Measurements from ENCODE around the gene CCNF.
A peak's percentile ranks its signal among the peaks of the same experiment; 100 is the strongest.

Gene CCNF

DNA sequence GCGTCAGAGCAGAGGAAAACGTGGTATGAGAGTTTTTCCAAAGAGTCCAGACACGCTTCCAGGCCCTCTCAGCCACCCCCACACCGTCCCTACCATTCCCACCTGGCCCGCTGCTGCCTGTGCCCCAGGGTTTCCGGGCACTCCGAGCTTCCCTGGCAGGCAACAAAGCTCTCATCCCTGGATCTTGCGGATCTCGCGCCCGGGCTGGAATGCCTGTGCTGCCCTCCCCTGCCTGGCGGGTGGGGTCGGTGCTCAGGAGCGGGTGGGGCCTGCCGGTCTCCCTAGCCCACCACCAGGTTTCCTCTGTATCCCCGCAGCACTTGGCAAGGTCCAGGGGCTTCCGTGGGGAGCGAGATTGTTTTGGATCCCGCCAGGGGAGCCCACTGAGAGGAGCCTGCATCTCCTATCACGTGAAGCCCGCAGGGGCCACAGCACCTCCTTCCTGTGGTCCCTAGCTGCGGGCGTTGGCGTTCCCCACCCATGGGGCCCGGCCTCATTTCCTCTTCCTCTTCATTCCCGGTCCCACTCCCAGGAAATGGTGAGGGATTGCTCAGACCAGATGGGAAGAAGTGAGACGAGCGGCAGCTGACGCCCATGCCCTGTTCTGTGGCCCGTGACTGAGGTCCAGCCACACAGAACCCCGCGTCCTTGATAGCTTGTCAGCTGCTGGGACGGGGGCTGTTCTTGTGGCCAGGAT lies 56.7 kb downstream of the CCNF start:
- DNase-seq (ENCODE audit: low read depth in 2 of 2) = no peak

- DNase-seq (ENCODE audit: low read depth in 2 of 2) = peak; percentile 52 to 56
Observed at GRCh38 chr16:2486645-2487516, 57.6 kb downstream of the CCNF start.

DNA sequence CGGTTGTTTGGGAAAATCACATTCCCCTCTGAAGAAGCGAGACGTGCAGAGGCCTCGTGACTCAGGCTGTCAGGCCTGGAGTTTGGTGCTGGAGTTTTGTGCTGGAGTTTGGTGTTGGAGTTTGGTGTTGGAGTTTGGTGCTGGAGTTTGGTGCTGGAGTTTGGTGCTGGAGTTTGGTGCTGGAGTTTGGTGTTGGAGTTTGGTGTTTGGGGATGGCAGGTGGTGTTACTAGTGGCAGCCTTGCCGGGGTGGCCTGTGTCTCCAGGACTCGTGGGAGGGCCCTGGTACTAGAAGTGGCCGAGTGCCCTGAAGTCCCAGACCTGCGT lies 58.2 kb downstream of the CCNF start:
- DNase-seq (ENCODE audit: low read depth in 2 of 2) = no peak

- no peak for DNase-seq (ENCODE audit: low read depth in 2 of 2)
Observed at GRCh38 chr16:2487903-2488531, 58.8 kb downstream of the CCNF start.

GRCh38 chr16:2489581-2489980 lies 60.3 kb downstream of the CCNF start:
- no peak for DNase-seq (ENCODE audit: low read depth in 2 of 2)

DNA sequence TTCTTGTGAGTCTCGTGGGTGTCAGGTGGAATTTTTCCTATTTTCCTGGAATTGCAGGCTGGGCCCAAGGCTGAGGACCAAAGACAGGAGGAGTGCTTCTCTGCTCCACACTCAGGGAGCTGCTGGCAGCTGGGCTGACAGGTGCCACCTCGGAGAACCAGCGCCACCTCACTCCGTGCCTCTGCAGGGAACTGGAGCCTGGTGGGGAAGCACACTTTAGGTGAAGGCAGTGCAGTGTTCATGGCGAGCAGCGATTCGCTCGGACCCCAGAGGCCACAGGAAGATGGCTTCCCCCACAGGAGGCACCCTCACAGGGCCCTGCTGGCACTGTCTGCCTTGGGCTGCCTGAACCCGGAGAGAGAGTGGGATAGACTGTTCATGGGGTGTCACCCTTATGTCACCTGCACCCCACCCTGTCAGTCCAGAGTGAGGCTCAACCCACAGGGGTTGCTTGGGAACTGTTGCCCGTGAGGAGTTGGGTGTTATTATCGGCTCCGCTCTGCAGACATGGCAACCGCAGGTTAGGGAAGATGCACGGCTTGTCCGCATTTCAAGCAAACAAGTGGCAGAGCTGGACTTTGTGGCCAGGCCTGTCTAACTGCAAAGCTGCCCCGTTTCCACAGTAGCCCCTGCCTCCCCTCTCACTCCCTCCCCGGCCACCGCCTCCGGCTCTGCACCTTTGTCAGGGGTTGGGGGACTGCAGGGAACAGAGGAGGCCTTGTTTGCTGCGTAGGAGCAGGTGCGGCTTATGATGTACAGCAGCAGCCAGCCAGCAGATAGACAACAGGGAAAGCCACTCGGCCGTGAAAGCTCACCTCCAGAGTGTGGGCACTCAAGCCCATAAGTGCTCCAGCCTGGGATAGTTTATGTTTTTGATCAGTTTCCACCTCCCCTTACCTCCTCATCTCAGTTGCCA lies 61.2 kb downstream of the CCNF start:
- no peak for DNase-seq (ENCODE audit: low read depth in 2 of 2)

DNA sequence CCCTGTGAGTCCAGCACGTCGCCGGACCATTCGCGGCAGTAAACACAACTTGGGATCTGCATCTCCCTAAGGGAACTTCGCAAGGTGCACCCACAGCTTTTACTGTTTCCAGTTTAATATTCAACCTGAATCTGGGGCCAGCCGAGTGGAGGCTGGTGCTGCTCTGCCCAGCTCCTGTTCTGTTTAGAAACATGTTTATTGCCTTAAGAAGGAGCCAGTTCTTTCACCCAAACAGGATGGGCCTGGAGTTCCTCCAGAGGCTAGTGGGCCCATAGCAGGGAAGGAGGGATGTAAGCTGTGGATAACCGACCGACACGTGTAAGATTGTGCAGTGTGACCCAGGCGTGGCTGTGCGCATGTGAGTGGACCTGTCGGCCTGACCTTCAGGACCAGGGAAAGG lies 63.0 kb downstream of the CCNF start:
- DNase-seq (ENCODE audit: low read depth in 2 of 2) = no peak

- no peak for DNase-seq (ENCODE audit: low read depth in 2 of 2)
Observed at GRCh38 chr16:2493605-2494004, 64.4 kb downstream of the CCNF start.

- DNase-seq (ENCODE audit: low read depth in 2 of 2) = no peak
Observed at GRCh38 chr16:2494616-2495015, 65.4 kb downstream of the CCNF start.

GRCh38 chr16:2495041-2495440 lies 65.8 kb downstream of the CCNF start:
- DNase-seq (ENCODE audit: low read depth in 2 of 2) = no peak

- no peak for DNase-seq (ENCODE audit: low read depth in 2 of 2)
Observed at GRCh38 chr16:2496223-2497115, 67.2 kb downstream of the CCNF start.

GRCh38 chr16:2497116-2497630 lies 67.9 kb downstream of the CCNF start:
- no peak for DNase-seq (ENCODE audit: low read depth in 2 of 2)

GRCh38 chr16:2497695-2498484 lies 68.6 kb downstream of the CCNF start:
- no peak for DNase-seq (ENCODE audit: low read depth in 2 of 2)

DNA sequence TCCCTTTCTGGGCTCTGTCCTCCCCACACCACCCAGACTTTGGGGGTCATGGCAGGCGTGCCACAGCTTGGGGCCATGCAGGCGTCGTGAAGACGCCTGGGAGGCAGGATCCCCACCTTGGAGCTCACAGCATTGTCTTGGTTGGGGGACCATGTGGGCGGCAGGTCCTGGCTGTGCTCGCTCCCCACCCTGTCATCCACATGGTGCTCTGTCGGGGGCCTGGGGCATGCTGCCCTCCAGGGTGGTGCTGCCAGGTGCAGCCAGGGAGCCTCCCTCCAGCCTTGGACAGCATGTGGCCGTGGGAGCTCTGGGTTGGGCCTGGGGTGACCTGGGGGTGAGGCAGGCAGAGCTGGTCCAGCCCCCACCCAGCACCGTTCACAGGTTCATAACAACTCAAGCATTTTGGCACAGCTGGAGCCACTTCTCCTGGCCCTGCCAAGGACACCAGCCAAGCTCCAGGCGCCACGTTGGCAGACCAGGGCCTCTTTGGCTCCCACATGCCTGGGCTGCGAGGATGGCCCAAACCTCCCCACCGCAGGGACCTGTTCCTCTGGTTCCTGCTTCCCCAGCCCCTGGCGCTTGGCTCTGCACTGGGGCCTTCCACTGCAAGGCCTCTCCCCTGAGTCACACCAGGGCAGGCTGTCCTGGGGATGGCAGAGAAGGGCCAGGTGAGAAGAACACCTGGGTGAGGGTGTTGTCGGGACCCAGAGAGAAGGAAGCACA lies 69.4 kb downstream of the CCNF start:
- DNase-seq (ENCODE audit: low read depth in 2 of 2) = no peak

DNA sequence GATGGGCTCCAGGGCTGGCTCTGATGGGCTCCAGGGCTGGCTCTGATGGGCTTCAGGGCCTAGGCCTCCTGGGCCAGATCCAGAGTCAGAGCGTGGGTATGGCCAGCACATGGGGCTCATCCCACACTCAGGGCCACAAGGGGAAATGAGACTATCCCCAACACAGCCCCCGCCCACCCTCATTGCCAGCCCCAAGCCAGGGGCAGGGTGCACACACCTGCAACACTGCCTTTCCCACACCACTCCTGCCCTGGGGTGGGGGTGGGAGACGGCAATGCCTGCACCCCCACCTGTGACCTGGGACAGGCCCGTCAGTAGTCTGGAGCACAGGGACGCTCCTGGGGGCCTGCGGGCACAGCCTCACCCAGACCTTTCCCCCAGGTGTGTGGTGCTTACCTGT lies 70.2 kb downstream of the CCNF start:
- no peak for DNase-seq (ENCODE audit: low read depth in 2 of 2)

GRCh38 chr16:2499890-2500429 lies 70.7 kb downstream of the CCNF start:
- DNase-seq (ENCODE audit: low read depth in 2 of 2) = no peak

DNA sequence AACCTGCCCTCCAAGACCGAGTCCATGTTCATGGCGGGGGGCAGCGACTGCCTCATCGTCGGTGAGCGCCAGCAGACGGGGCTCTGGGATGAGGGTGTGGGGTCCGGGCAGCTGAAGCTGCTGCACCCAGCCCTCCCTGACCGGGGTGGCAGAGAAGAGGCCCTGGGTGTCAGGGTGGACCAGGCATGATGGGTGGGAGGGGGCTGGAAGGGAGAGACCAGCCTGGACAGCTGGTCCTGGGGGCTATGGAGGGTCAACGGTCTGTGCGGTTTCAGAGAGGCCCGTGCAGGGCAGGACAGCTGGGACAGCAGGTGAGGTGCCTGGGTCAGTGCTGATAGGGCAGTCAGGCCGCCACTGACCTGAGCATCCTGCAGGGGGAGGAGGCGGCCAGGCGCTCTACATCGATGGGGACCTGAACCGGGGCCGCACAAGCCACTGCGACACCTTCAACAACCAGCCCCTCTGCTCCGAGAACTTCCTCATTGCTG lies 71.2 kb downstream of the CCNF start:
- DNase-seq (ENCODE audit: low read depth in 2 of 2) = no peak

DNA sequence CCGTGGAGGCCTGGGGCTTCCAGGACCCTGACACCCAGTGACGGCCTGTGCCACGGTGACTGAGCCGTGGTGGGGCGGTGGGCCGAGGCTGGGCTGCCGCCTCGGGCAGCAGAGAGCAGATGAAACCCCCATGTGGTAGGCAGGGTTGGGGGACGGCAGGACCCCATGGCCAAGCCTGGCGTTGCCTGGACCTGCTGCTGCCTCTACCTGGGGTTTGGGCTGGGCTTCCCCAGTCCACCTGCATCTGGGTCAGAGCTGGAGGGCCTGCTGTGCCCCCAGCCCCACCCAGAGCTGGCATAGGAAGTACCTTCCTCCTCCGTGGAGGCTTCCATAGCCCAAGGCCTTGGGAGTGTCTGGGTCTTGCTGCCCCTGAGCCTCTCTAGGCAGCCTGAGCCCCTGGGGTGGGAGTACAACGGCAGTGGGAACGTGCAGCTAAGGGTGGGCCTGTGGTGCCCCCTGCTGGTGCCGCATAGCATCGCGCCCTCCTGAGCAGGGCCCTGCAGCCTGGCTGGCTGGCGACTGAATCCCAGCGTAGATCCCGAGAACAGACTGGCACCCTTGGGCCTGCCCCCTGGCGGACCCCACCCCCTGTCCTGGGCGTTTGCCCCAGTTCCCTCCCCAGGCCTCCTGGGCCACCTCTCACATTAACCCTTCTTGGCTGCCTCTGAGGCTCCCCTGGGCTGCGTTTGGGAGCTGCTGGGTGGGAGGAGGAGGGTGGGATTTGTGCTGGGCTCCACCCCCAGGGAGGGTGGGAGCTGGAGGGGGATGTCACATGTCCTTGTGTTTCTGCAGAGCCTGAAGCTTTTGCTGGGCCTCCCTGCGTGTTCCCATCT lies 71.9 kb downstream of the CCNF start:
- DNase-seq (ENCODE audit: low read depth in 2 of 2) = peak; percentile 66 to 77

All from stimulated activated CD8-positive, alpha-beta memory T cell treated with anti-CD3 and anti-CD28 coated beads, Interleukin-2, amount 100 ng/mL, for 48 hours (primary cell).